HepG2 (cell line): Measurements from ENCODE around the gene FAM221B. TPM values are rescaled to one million over a fixed set of nuclear protein-coding genes. Genes with fewer than 3 reads are reported as not detected.

Experiments used
- BORCS8-MEF2B ChIP-seq: sonication (generic); formaldehyde crosslinking; IDR thresholded peaks from 2 replicates; pipeline ENCODE4 v1.8.0; 2022; ENCODE audit warnings: mild to moderate bottlenecking, missing genetic modification reagents
- MYC ChIP-seq: sonication (generic); formaldehyde crosslinking; IDR thresholded peaks from 2 replicates; pipeline ENCODE4 v1.9.0; 2021; ENCODE audit warnings: missing genetic modification reagents, borderline replicate concordance
- NR2F1 ChIP-seq, 2 experiments: fragments of 450-650 bp in 1 of 2; formaldehyde crosslinking in 1 of 2; IDR thresholded peaks; 2 replicates each; pipeline versions ENCODE4 v1.5.0 to v1.6.1; 2016 to 2020; ENCODE audit warnings: mild to moderate bottlenecking in 1 of 2, missing compliant biosample characterization in 1 of 2, missing genetic modification reagents in 1 of 2, moderate library complexity in 1 of 2
- RCOR2 ChIP-seq: IDR thresholded peaks from 2 replicates; pipeline ENCODE4 v1.6.1; 2016; ENCODE audit warnings: missing biosample characterization, missing genetic modification reagents
- SRSF9 ChIP-seq: fragments of 200-400 bp; formaldehyde crosslinking; IDR thresholded peaks from 2 replicates; pipeline ENCODE4 v1.6.1; 2018; ENCODE audit warnings: borderline replicate concordance, mild to moderate bottlenecking, low read depth, low read length; ENCODE audit not compliant: insufficient read depth, poor library complexity, severe bottlenecking
- SRY ChIP-seq: sonication (generic); formaldehyde crosslinking; IDR thresholded peaks from 2 replicates; pipeline ENCODE4 v1.8.0; 2022; ENCODE audit warnings: mild to moderate bottlenecking, missing genetic modification reagents
- ZNF510 ChIP-seq: sonication (generic); formaldehyde crosslinking; IDR thresholded peaks from 2 replicates; pipeline ENCODE4 v1.4.0; 2020; ENCODE audit warnings: low read depth, mild to moderate bottlenecking, missing genetic modification reagents
- ZNF557 ChIP-seq: sonication (generic); formaldehyde crosslinking; IDR thresholded peaks from 2 replicates; pipeline ENCODE4 v1.4.0; 2020; ENCODE audit warnings: missing genetic modification reagents
- polyA plus RNA-seq, 8 experiments: library from polyadenylated mRNA; depleted of rRNA in 3 of 8; stranded (reverse) in 7 of 8; unstranded in 1 of 8; fragments of >200 nt; fragmentation: Illumina TruSeq in 4 of 8; extraction: Trizol in 4 of 8; gene quantifications; 2 replicates each; pipeline versions ENCODE4 v1.2.1 to v1.2.3, GENCODE V29; 2011 to 2016; ENCODE audit warnings: low read depth in 4 of 8, missing spikeins in 1 of 8, mixed read lengths in 1 of 8; ENCODE audit not compliant: insufficient read depth in 1 of 8
- total RNA-seq, 5 experiments: library from RNA; depleted of rRNA; stranded (reverse); fragments of >200 nt; fragmentation: Illumina TruSeq; extraction: Trizol; gene quantifications; 2 replicates each; pipeline ENCODE4 v1.2.3, GENCODE V29; 2016; ENCODE audit warnings: low read depth in 1 of 5
- TF ChIP-seq, protein P1 (sequence below): sonication (generic); formaldehyde crosslinking; IDR thresholded peaks from 2 replicates; pipeline ENCODE4 v1.4.0; 2020; ENCODE audit warnings: mild to moderate bottlenecking, missing genetic modification reagents
- TF ChIP-seq, protein P2 (sequence below): sonication (generic); formaldehyde crosslinking; IDR thresholded peaks from 2 replicates; pipeline ENCODE4 v1.5.0; 2020; ENCODE audit warnings: mild to moderate bottlenecking, missing genetic modification reagents, moderate library complexity
- TF ChIP-seq, protein P3 (sequence below): sonication (generic); formaldehyde crosslinking; IDR thresholded peaks from 2 replicates; pipeline ENCODE4 v1.9.0; 2021; ENCODE audit warnings: missing genetic modification reagents, mild to moderate bottlenecking, borderline replicate concordance
- TF ChIP-seq, protein P4 (sequence below): sonication (generic); formaldehyde crosslinking; IDR thresholded peaks from 2 replicates; pipeline ENCODE4 v1.4.0; 2020; ENCODE audit warnings: missing genetic modification reagents
- TF ChIP-seq, protein P5 (sequence below): sonication (generic); formaldehyde crosslinking; conservative IDR thresholded peaks from 2 replicates; pipeline ENCODE4 v1.8.0; 2022; ENCODE audit warnings: mild to moderate bottlenecking, moderate library complexity, missing genetic modification reagents
- TF ChIP-seq, protein P6 (sequence below): sonication (generic); formaldehyde crosslinking; IDR thresholded peaks from 2 replicates; pipeline ENCODE4 v1.4.0; 2020; ENCODE audit warnings: missing genetic modification reagents

The FAM221B gene
- total and polyA plus RNA-seq, 2 of the 13 experiments (the other 11 are each of a cell fraction or from before 2014, with no cell fraction given) = not detected

DNA sequence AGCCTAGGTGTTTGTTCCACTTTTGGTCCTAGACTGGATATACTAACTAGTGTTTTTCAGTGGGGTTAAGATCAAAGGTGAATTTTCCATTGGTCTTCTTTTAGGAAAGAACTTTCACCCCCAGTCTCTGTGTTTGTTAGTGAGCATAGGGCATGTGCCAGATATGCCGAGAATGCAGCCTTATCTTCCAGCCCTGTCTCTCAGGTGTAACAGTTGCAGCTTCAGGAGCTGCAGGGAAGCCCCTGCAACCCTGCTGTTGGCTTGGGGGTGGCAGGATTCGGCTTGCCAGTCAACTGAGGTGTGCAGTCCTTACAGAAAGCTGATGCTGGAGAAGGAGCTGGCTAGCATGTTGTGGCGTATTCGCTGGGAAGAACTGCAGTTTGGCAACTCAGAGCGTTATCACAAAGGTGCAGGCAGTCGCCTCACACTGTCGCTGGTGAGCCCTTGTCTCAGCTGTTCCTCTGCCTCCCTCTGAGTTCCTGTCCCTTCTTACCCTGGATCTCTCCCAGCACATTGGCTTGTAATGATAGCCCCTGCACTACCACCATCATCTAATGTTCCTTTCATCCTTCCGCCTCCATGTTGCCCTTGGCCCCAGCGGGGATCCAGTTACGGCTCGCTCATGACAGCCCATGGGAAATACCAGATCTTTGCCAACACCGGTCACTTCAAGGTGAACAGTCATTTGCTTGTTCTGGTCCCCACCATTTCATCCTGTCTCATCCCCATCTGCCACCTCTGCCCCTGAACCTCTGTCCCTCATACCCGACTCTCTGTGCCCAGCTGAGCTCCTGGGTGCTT, 27.0 kb downstream of the FAM221B start (continued):
- TF ChIP-seq, protein P1, sequence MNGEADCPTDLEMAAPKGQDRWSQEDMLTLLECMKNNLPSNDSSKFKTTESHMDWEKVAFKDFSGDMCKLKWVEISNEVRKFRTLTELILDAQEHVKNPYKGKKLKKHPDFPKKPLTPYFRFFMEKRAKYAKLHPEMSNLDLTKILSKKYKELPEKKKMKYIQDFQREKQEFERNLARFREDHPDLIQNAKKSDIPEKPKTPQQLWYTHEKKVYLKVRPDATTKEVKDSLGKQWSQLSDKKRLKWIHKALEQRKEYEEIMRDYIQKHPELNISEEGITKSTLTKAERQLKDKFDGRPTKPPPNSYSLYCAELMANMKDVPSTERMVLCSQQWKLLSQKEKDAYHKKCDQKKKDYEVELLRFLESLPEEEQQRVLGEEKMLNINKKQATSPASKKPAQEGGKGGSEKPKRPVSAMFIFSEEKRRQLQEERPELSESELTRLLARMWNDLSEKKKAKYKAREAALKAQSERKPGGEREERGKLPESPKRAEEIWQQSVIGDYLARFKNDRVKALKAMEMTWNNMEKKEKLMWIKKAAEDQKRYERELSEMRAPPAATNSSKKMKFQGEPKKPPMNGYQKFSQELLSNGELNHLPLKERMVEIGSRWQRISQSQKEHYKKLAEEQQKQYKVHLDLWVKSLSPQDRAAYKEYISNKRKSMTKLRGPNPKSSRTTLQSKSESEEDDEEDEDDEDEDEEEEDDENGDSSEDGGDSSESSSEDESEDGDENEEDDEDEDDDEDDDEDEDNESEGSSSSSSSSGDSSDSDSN (CRISPR knock-in tag) = no peak
- TF ChIP-seq ZNF510 (CRISPR knock-in tag) (no peak), MYC (CRISPR knock-in tag) (no peak), SRSF9 (no peak), SRY (CRISPR knock-in tag) (no peak), NR2F1 (CRISPR knock-in tag; IDR thresholded peaks at IDR 0.05) (no peak), BORCS8-MEF2B (CRISPR knock-in tag) (no peak), ZNF557 (CRISPR knock-in tag) (no peak), RCOR2 (no peak)
- TF ChIP-seq, protein P2, sequence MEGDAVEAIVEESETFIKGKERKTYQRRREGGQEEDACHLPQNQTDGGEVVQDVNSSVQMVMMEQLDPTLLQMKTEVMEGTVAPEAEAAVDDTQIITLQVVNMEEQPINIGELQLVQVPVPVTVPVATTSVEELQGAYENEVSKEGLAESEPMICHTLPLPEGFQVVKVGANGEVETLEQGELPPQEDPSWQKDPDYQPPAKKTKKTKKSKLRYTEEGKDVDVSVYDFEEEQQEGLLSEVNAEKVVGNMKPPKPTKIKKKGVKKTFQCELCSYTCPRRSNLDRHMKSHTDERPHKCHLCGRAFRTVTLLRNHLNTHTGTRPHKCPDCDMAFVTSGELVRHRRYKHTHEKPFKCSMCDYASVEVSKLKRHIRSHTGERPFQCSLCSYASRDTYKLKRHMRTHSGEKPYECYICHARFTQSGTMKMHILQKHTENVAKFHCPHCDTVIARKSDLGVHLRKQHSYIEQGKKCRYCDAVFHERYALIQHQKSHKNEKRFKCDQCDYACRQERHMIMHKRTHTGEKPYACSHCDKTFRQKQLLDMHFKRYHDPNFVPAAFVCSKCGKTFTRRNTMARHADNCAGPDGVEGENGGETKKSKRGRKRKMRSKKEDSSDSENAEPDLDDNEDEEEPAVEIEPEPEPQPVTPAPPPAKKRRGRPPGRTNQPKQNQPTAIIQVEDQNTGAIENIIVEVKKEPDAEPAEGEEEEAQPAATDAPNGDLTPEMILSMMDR (CRISPR knock-in tag) = 0 out of 2 replicates have a peak, but pooled peaks have one; percentile 12
- TF ChIP-seq, protein P3, sequence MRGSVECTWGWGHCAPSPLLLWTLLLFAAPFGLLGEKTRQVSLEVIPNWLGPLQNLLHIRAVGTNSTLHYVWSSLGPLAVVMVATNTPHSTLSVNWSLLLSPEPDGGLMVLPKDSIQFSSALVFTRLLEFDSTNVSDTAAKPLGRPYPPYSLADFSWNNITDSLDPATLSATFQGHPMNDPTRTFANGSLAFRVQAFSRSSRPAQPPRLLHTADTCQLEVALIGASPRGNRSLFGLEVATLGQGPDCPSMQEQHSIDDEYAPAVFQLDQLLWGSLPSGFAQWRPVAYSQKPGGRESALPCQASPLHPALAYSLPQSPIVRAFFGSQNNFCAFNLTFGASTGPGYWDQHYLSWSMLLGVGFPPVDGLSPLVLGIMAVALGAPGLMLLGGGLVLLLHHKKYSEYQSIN (CRISPR knock-in tag) = no peak
- TF ChIP-seq, protein P4, sequence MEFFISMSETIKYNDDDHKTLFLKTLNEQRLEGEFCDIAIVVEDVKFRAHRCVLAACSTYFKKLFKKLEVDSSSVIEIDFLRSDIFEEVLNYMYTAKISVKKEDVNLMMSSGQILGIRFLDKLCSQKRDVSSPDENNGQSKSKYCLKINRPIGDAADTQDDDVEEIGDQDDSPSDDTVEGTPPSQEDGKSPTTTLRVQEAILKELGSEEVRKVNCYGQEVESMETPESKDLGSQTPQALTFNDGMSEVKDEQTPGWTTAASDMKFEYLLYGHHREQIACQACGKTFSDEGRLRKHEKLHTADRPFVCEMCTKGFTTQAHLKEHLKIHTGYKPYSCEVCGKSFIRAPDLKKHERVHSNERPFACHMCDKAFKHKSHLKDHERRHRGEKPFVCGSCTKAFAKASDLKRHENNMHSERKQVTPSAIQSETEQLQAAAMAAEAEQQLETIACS (CRISPR knock-in tag) = no peak
- TF ChIP-seq, protein P5, sequence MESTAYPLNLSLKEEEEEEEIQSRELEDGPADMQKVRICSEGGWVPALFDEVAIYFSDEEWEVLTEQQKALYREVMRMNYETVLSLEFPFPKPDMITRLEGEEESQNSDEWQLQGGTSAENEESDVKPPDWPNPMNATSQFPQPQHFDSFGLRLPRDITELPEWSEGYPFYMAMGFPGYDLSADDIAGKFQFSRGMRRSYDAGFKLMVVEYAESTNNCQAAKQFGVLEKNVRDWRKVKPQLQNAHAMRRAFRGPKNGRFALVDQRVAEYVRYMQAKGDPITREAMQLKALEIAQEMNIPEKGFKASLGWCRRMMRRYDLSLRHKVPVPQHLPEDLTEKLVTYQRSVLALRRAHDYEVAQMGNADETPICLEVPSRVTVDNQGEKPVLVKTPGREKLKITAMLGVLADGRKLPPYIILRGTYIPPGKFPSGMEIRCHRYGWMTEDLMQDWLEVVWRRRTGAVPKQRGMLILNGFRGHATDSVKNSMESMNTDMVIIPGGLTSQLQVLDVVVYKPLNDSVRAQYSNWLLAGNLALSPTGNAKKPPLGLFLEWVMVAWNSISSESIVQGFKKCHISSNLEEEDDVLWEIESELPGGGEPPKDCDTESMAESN (CRISPR knock-in tag) = no peak
- TF ChIP-seq, protein P6, sequence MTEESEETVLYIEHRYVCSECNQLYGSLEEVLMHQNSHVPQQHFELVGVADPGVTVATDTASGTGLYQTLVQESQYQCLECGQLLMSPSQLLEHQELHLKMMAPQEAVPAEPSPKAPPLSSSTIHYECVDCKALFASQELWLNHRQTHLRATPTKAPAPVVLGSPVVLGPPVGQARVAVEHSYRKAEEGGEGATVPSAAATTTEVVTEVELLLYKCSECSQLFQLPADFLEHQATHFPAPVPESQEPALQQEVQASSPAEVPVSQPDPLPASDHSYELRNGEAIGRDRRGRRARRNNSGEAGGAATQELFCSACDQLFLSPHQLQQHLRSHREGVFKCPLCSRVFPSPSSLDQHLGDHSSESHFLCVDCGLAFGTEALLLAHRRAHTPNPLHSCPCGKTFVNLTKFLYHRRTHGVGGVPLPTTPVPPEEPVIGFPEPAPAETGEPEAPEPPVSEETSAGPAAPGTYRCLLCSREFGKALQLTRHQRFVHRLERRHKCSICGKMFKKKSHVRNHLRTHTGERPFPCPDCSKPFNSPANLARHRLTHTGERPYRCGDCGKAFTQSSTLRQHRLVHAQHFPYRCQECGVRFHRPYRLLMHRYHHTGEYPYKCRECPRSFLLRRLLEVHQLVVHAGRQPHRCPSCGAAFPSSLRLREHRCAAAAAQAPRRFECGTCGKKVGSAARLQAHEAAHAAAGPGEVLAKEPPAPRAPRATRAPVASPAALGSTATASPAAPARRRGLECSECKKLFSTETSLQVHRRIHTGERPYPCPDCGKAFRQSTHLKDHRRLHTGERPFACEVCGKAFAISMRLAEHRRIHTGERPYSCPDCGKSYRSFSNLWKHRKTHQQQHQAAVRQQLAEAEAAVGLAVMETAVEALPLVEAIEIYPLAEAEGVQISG (CRISPR knock-in tag) = no peak
